IMR-90 (cell line): ENCODE data around the gene NDST3. TPM values are rescaled to one million over a fixed set of nuclear protein-coding genes. Genes with fewer than 3 reads are reported as not detected.

ENCODE experiments used
- ATAC-seq: fragments of 200-7000 bp; cut with Tn5 transposase; 2 replicates; pipeline ENCODE4 v1.9.1; 2020; ENCODE audit warnings: low read depth, mild to moderate bottlenecking, moderate library complexity
- BruUV-seq: library from RNA; stranded (reverse); fragments of 400-500 nt; replicated peaks from 2 replicates; lab custom pipeline; 2021; lab: Mats Ljungman, UMichigan
- CTCF ChIA-PET: fragments of 300-600 bp; formaldehyde crosslinking; extraction: SDS; loops from one replicate; lab custom pipeline; 2021; ENCODE audit warnings: antibody characterized with exemption; lab: Yijun Ruan, JAX
- POLR2A ChIA-PET: fragments of 300-600 bp; sonication (Branson Sonifier 250); formaldehyde crosslinking; loops from one replicate; lab custom pipeline; 2022; ENCODE audit warnings: antibody characterized with exemption; ENCODE audit not compliant: unreplicated experiment; lab: Charles Lee
- DNase-seq: peaks from one replicate; pipeline ENCODE4 v3.0.0; 2013
- H2AFZ ChIP-seq: replicated peaks from 2 replicates; pipeline ENCODE3; 2013; ENCODE audit warnings: low read length, mild to moderate bottlenecking; ENCODE audit not compliant: poor library complexity
- H2AK5ac ChIP-seq: 2 replicates; pipeline ENCODE4 v1.6.1; 2013; ENCODE audit warnings: low read depth, low read length, inconsistent platforms
- H2AK9ac ChIP-seq: replicated peaks from 2 replicates; pipeline ENCODE3; 2013; ENCODE audit warnings: mild to moderate bottlenecking, low read depth, low read length, moderate library complexity; ENCODE audit not compliant: poor library complexity
- H2BK120ac ChIP-seq: 2 replicates; pipeline ENCODE4 v1.6.1; 2013; ENCODE audit warnings: low read depth, low read length, inconsistent platforms
- H2BK15ac ChIP-seq: 3 replicates; pipeline ENCODE4 v1.6.1; 2013; ENCODE audit warnings: low read depth, low read length, inconsistent platforms
- H2BK20ac ChIP-seq: 2 replicates; pipeline ENCODE4 v1.6.1; 2013; ENCODE audit warnings: low read depth, mild to moderate bottlenecking, inconsistent platforms, low read length, moderate library complexity
- H2BK5ac ChIP-seq: 2 replicates; pipeline ENCODE4 v1.6.1; 2013; ENCODE audit warnings: mild to moderate bottlenecking, low read depth, low read length, inconsistent platforms; ENCODE audit not compliant: poor library complexity, severe bottlenecking
- H3K14ac ChIP-seq: replicated peaks from 2 replicates; pipeline ENCODE4 v1.6.1; 2013; ENCODE audit warnings: low read depth, low read length, inconsistent platforms
- H3K18ac ChIP-seq: 2 replicates; pipeline ENCODE4 v1.6.1; 2013; ENCODE audit warnings: low read depth, low read length, control low read depth
- H3K23ac ChIP-seq: 2 replicates; pipeline ENCODE4 v1.6.1; 2013; ENCODE audit warnings: low read depth, low read length, inconsistent platforms
- H3K27ac ChIP-seq: 2 replicates; pipeline ENCODE4 v1.5.1; 2013; ENCODE audit warnings: mild to moderate bottlenecking, control low read depth, low read length; ENCODE audit not compliant: insufficient read depth
- H3K27me3 ChIP-seq: 2 replicates; pipeline ENCODE4 v1.6.1; 2013; ENCODE audit warnings: low read length; ENCODE audit not compliant: control insufficient read depth, insufficient read depth
- H3K36me3 ChIP-seq: 2 replicates; pipeline ENCODE4 v1.6.1; 2013; ENCODE audit warnings: low read length, mixed read lengths; ENCODE audit not compliant: control insufficient read depth, insufficient read depth
- H3K4ac ChIP-seq: 2 replicates; pipeline ENCODE4 v1.6.1; 2013; ENCODE audit warnings: low read depth, low read length, inconsistent platforms
- H3K4me1 ChIP-seq: 2 replicates; pipeline ENCODE4 v1.6.1; 2013; ENCODE audit warnings: low read length, mixed read lengths; ENCODE audit not compliant: control insufficient read depth, insufficient read depth
- H3K4me2 ChIP-seq: 2 replicates; pipeline ENCODE4 v1.6.1; 2013; ENCODE audit warnings: low read depth, mild to moderate bottlenecking, control low read depth, low read length, moderate library complexity
- H3K4me3 ChIP-seq: 2 replicates; pipeline ENCODE4 v1.5.1; 2013; ENCODE audit warnings: low read depth, mild to moderate bottlenecking, control low read depth, low read length, moderate library complexity; ENCODE audit not compliant: insufficient read depth
- H3K56ac ChIP-seq: 2 replicates; pipeline ENCODE4 v1.6.1; 2013; ENCODE audit warnings: low read length, inconsistent platforms; ENCODE audit not compliant: insufficient read depth; ENCODE audit errors: extremely low read depth
- H3K79me1 ChIP-seq, 2 experiments: 2 replicates each; pipeline ENCODE4 v1.6.1; 2013; ENCODE audit warnings: low read length in 2 of 2, inconsistent platforms in 1 of 2, low read depth in 1 of 2
- H3K9ac ChIP-seq: 2 replicates; pipeline ENCODE4 v1.6.1; 2013; ENCODE audit warnings: low read depth, low read length, control low read depth
- H3K9me1 ChIP-seq: 2 replicates; pipeline ENCODE4 v1.6.1; 2013; ENCODE audit warnings: low read length, inconsistent platforms; ENCODE audit not compliant: insufficient read depth
- H3K9me3 ChIP-seq: 2 replicates; pipeline ENCODE4 v1.6.1; 2013; ENCODE audit warnings: low read length; ENCODE audit not compliant: control insufficient read depth, insufficient read depth
- H4K20me1 ChIP-seq: 2 replicates; pipeline ENCODE4 v1.6.1; 2013; ENCODE audit warnings: low read length, inconsistent platforms; ENCODE audit not compliant: insufficient read depth
- H4K5ac ChIP-seq: 2 replicates; pipeline ENCODE4 v1.6.1; 2013; ENCODE audit warnings: mild to moderate bottlenecking, low read depth, low read length, control low read depth
- H4K8ac ChIP-seq, 2 experiments: 2 replicates each; pipeline ENCODE4 v1.6.1; 2013; ENCODE audit warnings: low read depth in 2 of 2, low read length in 2 of 2, control low read depth in 1 of 2, inconsistent platforms in 1 of 2
- H4K91ac ChIP-seq: 2 replicates; pipeline ENCODE4 v1.6.1; 2013; ENCODE audit warnings: low read depth, low read length, inconsistent platforms; ENCODE audit not compliant: insufficient read depth
- CEBPB ChIP-seq: IDR thresholded peaks from 2 replicates; pipeline ENCODE4 v1.6.1; 2012; ENCODE audit warnings: low read depth, low read length, improper control_type of control experiment
- CHD1 ChIP-seq: IDR thresholded peaks from 2 replicates; pipeline ENCODE4 v1.6.1; 2012; ENCODE audit warnings: low read depth, low read length, improper control_type of control experiment
- MAZ ChIP-seq: IDR thresholded peaks from 2 replicates; pipeline ENCODE4 v1.6.1; 2012; ENCODE audit warnings: low read depth, mild to moderate bottlenecking, low read length, improper control_type of control experiment, moderate library complexity, borderline replicate concordance
- POLR2A ChIP-seq: IDR thresholded peaks from 2 replicates; pipeline ENCODE4 v1.6.1; 2012; ENCODE audit warnings: mild to moderate bottlenecking, low read depth, low read length
- RCOR1 ChIP-seq: IDR thresholded peaks from 2 replicates; pipeline ENCODE4 v1.6.1; 2012; ENCODE audit warnings: mild to moderate bottlenecking, low read length, improper control_type of control experiment; ENCODE audit not compliant: insufficient replicate concordance
- WGBS, 2 experiments: methylation state at CpG; one replicate each; pipeline versions ENCODE4 v1.1.5 to v1.1.7; 2013; ENCODE audit warnings: missing lambda C conversion rate in 2 of 2; ENCODE audit not compliant: insufficient read length in 1 of 2; ENCODE audit errors: extremely low coverage in 2 of 2; 5-methylcytosine and 5-hydroxymethylcytosine counted together
- dilution Hi-C: fragments of 300-500 bp; cut with HindIII; formaldehyde crosslinking; loops from one replicate; pipeline ENCODE4 v1.14.3; 2018; ENCODE audit warnings: low sequenced_read_pairs; ENCODE audit not compliant: unreplicated experiment
- in situ Hi-C: fragments of 300-500 bp; cut with MboI; formaldehyde crosslinking; loops from 3 replicates; pipeline ENCODE4 v1.14.3; 2019; ENCODE audit warnings: low sequenced_read_pairs, inconsistent platforms, mixed read lengths
- intact Hi-C: fragments of 100-400 bp; cut with micrococcal nuclease; formaldehyde crosslinking; loops from 2 replicates; pipeline ENCODE4 v1.10.0; 2022
- polyA plus RNA-seq, 3 experiments: library from polyadenylated mRNA; depleted of rRNA; stranded (reverse); fragments of >200 nt; gene quantifications; 2 replicates each; pipeline ENCODE4 v1.2.3, GENCODE V29; 2012; ENCODE audit warnings: low replicate concordance in 1 of 3
- total RNA-seq: library from RNA; depleted of rRNA; stranded (reverse); fragments of >200 nt; gene quantifications from 2 replicates; pipeline ENCODE4 v1.2.3, GENCODE V29; 2012
- TF ChIP-seq, protein P1 (sequence below): fragments of 150-350 bp; IDR thresholded peaks from 2 replicates; pipeline ENCODE4 v1.6.1; 2017; ENCODE audit warnings: mild to moderate bottlenecking, antibody characterized with exemption, low read length, low read depth

NDST3 gene
- total and polyA plus RNA-seq, 2 of the 4 experiments (the other 2 are of a cell fraction): 0.10 to 0.18 TPM

GRCh38 chr4:118005883-118006282 is 28.4 kb upstream of the NDST3 start:
- H3K14ac ChIP-seq: no peak overlapping the region
- no peaks in the 10 kb centered on the region for H3K9me3 ChIP-seq
- in situ Hi-C loops: no loop called here
- H3K27me3 ChIP-seq: no peaks in the 10 kb centered on the region
- no peak overlapping the region for H4K5ac ChIP-seq
- no peak overlapping the region for H2AK9ac ChIP-seq
- no peak overlapping the region for H2BK15ac ChIP-seq
- dilution Hi-C loops: no loop called here
- H3K9me1 ChIP-seq: no peaks in the 10 kb centered on the region
- ChIA-PET CTCF (no interaction called here), POLR2A (no interaction called here)
- no peak overlapping the region for H2BK5ac ChIP-seq
- no peak overlapping the region for H2BK20ac ChIP-seq
- H4K91ac ChIP-seq: no peak overlapping the region
- H3K18ac ChIP-seq: no peak overlapping the region
- no peak overlapping the region for H2BK120ac ChIP-seq
- no peaks in the 10 kb centered on the region for H4K20me1 ChIP-seq
- no peak overlapping the region for H3K9ac ChIP-seq
- no peak overlapping the region for H2AK5ac ChIP-seq
- no peak overlapping the region for H3K4me3 ChIP-seq
- ATAC-seq (no peak), DNase-seq (no peak)
- H2AFZ ChIP-seq: no peak overlapping the region
- TF ChIP-seq, protein P1, sequence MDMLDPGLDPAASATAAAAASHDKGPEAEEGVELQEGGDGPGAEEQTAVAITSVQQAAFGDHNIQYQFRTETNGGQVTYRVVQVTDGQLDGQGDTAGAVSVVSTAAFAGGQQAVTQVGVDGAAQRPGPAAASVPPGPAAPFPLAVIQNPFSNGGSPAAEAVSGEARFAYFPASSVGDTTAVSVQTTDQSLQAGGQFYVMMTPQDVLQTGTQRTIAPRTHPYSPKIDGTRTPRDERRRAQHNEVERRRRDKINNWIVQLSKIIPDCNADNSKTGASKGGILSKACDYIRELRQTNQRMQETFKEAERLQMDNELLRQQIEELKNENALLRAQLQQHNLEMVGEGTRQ: no peak
- TF ChIP-seq POLR2A (no peak), CEBPB (no peak), RCOR1 (no peak), CHD1 (no peak), MAZ (no peak)
- intact Hi-C loops: no loop called here
- H3K36me3 ChIP-seq: no peaks in the 10 kb centered on the region
- no peak overlapping the region for H3K4ac ChIP-seq
- no peak overlapping the region for H3K56ac ChIP-seq
- no peak overlapping the region for H3K27ac ChIP-seq
- no peak overlapping the region for H3K4me2 ChIP-seq
- H3K4me1 ChIP-seq: no peaks in the 10 kb centered on the region
- no peak overlapping the region for H3K23ac ChIP-seq
- BruUV-seq: no TSS peak
- no CpG with 5 or more reads among the region's 3 CpGs for WGBS, 2 experiments
- H3K79me1 ChIP-seq: no peaks in the 10 kb centered on the region
- no peak overlapping the region for H4K8ac ChIP-seq
